GM23338 (cell line): ENCODE results near the gene CEPT1.

ENCODE experiments used
- CTCF ChIP-seq, 2 experiments: fragments of 200-600 bp in 1 of 2; sonication (generic) in 1 of 2; conservative IDR thresholded peaks; 2 replicates each; pipeline versions ENCODE4 v1.5.1 to v1.6.1; 2016 to 2017; ENCODE audit warnings: antibody characterized with exemption in 2 of 2, low read depth in 2 of 2, mild to moderate bottlenecking in 2 of 2, moderate library complexity in 1 of 2
- REST ChIP-seq: IDR thresholded peaks from one replicate; pipeline ENCODE4 v1.6.1; 2018; ENCODE audit warnings: antibody characterized with exemption; ENCODE audit not compliant: unreplicated experiment

GRCh38 chr1:111097356-111098099 lies 42.5 kb upstream of the CEPT1 start:
- TF ChIP-seq CTCF (conservative IDR thresholded peaks at IDR 0.05; ENCODE audit: low read depth in 2 of 2) = no peak
- no peak for TF ChIP-seq REST
